HepG2 (cell line): Measurements from ENCODE around the gene URB1. TPM values are rescaled to one million over a fixed set of nuclear protein-coding genes. Genes with fewer than 3 reads are reported as not detected.

ENCODE experiments used
- AGO2 ChIP-seq: fragments of 200-400 bp; formaldehyde crosslinking; optimal IDR thresholded peaks from 2 replicates; pipeline ENCODE3; 2017; ENCODE audit warnings: mild to moderate bottlenecking, low read depth, low read length, moderate library complexity
- ATRX ChIP-seq: sonication (generic); formaldehyde crosslinking; IDR thresholded peaks from 2 replicates; pipeline ENCODE4 v1.4.0; 2020; ENCODE audit warnings: missing genetic modification reagents, borderline replicate concordance
- DBP ChIP-seq: sonication (generic); formaldehyde crosslinking; IDR thresholded peaks from 2 replicates; pipeline ENCODE4 v1.4.0; 2020; ENCODE audit warnings: missing genetic modification reagents; ENCODE audit errors: not compliant biosample characterization
- EZH2 ChIP-seq: conservative IDR thresholded peaks from 2 replicates; pipeline ENCODE4 v1.6.1; 2012; ENCODE audit warnings: mild to moderate bottlenecking, low read depth, low read length, moderate library complexity
- GABPA ChIP-seq, 2 experiments: IDR thresholded peaks; 2 replicates each; pipeline ENCODE4 v1.6.1; 2011 to 2016; ENCODE audit warnings: low read depth in 2 of 2, low read length in 1 of 2, missing biosample characterization in 1 of 2, missing genetic modification characterization in 1 of 2
- GPN1 ChIP-seq: sonication (generic); formaldehyde crosslinking; IDR thresholded peaks from 2 replicates; pipeline ENCODE4 v1.5.1; 2020; ENCODE audit warnings: missing genetic modification reagents, borderline replicate concordance
- HOXA5 ChIP-seq: sonication (generic); formaldehyde crosslinking; IDR thresholded peaks from 2 replicates; pipeline ENCODE4 v1.4.0; 2020; ENCODE audit warnings: missing genetic modification reagents
- MIXL1 ChIP-seq: IDR thresholded peaks from 2 replicates; pipeline ENCODE4 v1.6.1; 2016
- MTF2 ChIP-seq: sonication (generic); formaldehyde crosslinking; IDR thresholded peaks from 2 replicates; pipeline ENCODE4 v1.5.0; 2020; ENCODE audit warnings: missing genetic modification reagents, borderline replicate concordance
- POLR2G ChIP-seq: fragments of 200-400 bp; formaldehyde crosslinking; IDR thresholded peaks from 2 replicates; pipeline ENCODE4 v1.6.1; 2018; ENCODE audit warnings: mild to moderate bottlenecking, low read depth, low read length, moderate library complexity
- RAD51 ChIP-seq: fragments of 450-650 bp; IDR thresholded peaks from 2 replicates; pipeline ENCODE4 v1.6.1; 2016; ENCODE audit warnings: borderline replicate concordance
- SYNCRIP ChIP-seq: fragments of 200-400 bp; formaldehyde crosslinking; IDR thresholded peaks from 2 replicates; pipeline ENCODE4 v1.6.1; 2018; ENCODE audit warnings: mild to moderate bottlenecking, low read depth, low read length; ENCODE audit not compliant: insufficient read depth
- THRA ChIP-seq: sonication (generic); formaldehyde crosslinking; IDR thresholded peaks from 2 replicates; pipeline ENCODE4 v1.4.0; 2020; ENCODE audit warnings: missing genetic modification reagents, borderline replicate concordance
- TOPORS ChIP-seq: sonication (generic); formaldehyde crosslinking; IDR thresholded peaks from 2 replicates; pipeline ENCODE4 v1.8.0; 2023; ENCODE audit warnings: mild to moderate bottlenecking, missing genetic modification reagents
- USF2 ChIP-seq, 2 experiments: sonication (generic) in 1 of 2; formaldehyde crosslinking in 1 of 2; IDR thresholded peaks; 2 replicates each; pipeline versions ENCODE4 v1.5.1 to v1.6.1; 2011 to 2020; ENCODE audit warnings: borderline replicate concordance in 1 of 2, low read depth in 1 of 2, low read length in 1 of 2, mild to moderate bottlenecking in 1 of 2, missing genetic modification reagents in 1 of 2, moderate library complexity in 1 of 2
- ZBTB38 ChIP-seq: sonication (generic); formaldehyde crosslinking; IDR thresholded peaks from 2 replicates; pipeline ENCODE4 v1.5.1; 2020; ENCODE audit warnings: mild to moderate bottlenecking, missing genetic modification reagents
- ZBTB39 ChIP-seq: sonication (generic); formaldehyde crosslinking; IDR thresholded peaks from 2 replicates; pipeline ENCODE4 v1.5.0; 2020; ENCODE audit warnings: missing genetic modification reagents
- ZBTB46 ChIP-seq: sonication (generic); formaldehyde crosslinking; IDR thresholded peaks from 2 replicates; pipeline ENCODE4 v1.4.0; 2020; ENCODE audit warnings: mild to moderate bottlenecking, missing genetic modification reagents, borderline replicate concordance
- ZNF839 ChIP-seq: sonication (generic); formaldehyde crosslinking; IDR thresholded peaks from 2 replicates; pipeline ENCODE4 v1.4.0; 2020; ENCODE audit warnings: missing genetic modification reagents, mild to moderate bottlenecking, borderline replicate concordance
- ZSCAN9 ChIP-seq: IDR thresholded peaks from 2 replicates; pipeline ENCODE4 v1.6.1; 2016; ENCODE audit warnings: borderline replicate concordance
- polyA plus RNA-seq, 8 experiments: library from polyadenylated mRNA; depleted of rRNA in 3 of 8; stranded (reverse) in 7 of 8; unstranded in 1 of 8; fragments of >200 nt; fragmentation: Illumina TruSeq in 4 of 8; extraction: Trizol in 4 of 8; gene quantifications; 2 replicates each; pipeline versions ENCODE4 v1.2.1 to v1.2.3, GENCODE V29; 2011 to 2016; ENCODE audit warnings: low read depth in 4 of 8, missing spikeins in 1 of 8, mixed read lengths in 1 of 8; ENCODE audit not compliant: insufficient read depth in 1 of 8
- total RNA-seq, 5 experiments: library from RNA; depleted of rRNA; stranded (reverse); fragments of >200 nt; fragmentation: Illumina TruSeq; extraction: Trizol; gene quantifications; 2 replicates each; pipeline ENCODE4 v1.2.3, GENCODE V29; 2016; ENCODE audit warnings: low read depth in 1 of 5

URB1 gene
- total and polyA plus RNA-seq, 2 of the 13 experiments (the other 11 are each of a cell fraction or from before 2014, with no cell fraction given), result 4.5 to 16.7 TPM

GRCh38 chr21:32278518-32279376 lies 114.1 kb downstream of the URB1 start, which contains the start of gene MIS18A (continued):
- TF ChIP-seq GPN1 (no peak), ATRX (CRISPR knock-in tag) (no peak), ZBTB39 (CRISPR knock-in tag) (no peak), ZNF839 (CRISPR knock-in tag) (no peak), ZBTB38 (CRISPR knock-in tag) (0 out of 2 replicates have a peak, but pooled peaks have one; percentile 66), TOPORS (CRISPR knock-in tag) (peak; percentile 83; the same call in 1 of the 2 replicates), DBP (CRISPR knock-in tag) (no peak), HOXA5 (CRISPR knock-in tag) (0 out of 2 replicates have a peak, but pooled peaks have one; percentile 45), AGO2 (peak; percentile 43), ZBTB46 (no peak), THRA (CRISPR knock-in tag) (no peak), EZH2 (no peak), USF2 (IDR thresholded peaks at IDR 0.05; ENCODE audit: low read depth, low read length) (no peak), USF2 (CRISPR knock-in tag; IDR thresholded peaks at IDR 0.05; ENCODE audit: borderline replicate concordance) (no peak), POLR2G (peak; percentile 83), RAD51 (no peak), SYNCRIP (no peak), ZSCAN9 (CRISPR knock-in tag) (no peak), MTF2 (CRISPR knock-in tag) (no peak), GABPA (IDR thresholded peaks at IDR 0.05; ENCODE audit: low read depth, low read length) (no peak), GABPA (CRISPR knock-in tag; IDR thresholded peaks at IDR 0.05; ENCODE audit: low read depth) (no peak; the same call in 1 of the 2 replicates), MIXL1 (CRISPR knock-in tag) (no peak)
